ENCODE data around the gene RAP2A.

Gene RAP2A

GRCh38 chr13:97437729-97438128, 3.8 kb downstream of the RAP2A start:
- no peaks in the 10 kb centered on the region for H3K4me1 ChIP-seq (ENCODE audit: control insufficient read depth, insufficient read depth, low read length)
- no peaks in the 10 kb centered on the region for H3K36me3 ChIP-seq (ENCODE audit: control insufficient read depth, insufficient read depth, low read length)
- H3K27me3 ChIP-seq (ENCODE audit: control insufficient read depth, insufficient read depth, low read length) = no peaks in the 10 kb centered on the region
- H3K9me3 ChIP-seq (ENCODE audit: control insufficient read depth, low read length) = no peaks in the 10 kb centered on the region
- H3K9ac ChIP-seq (ENCODE audit: low read length) = no peak overlapping the region
- no peak overlapping the region for H3K4me3 ChIP-seq (ENCODE audit: low read length)

GRCh38 chr13:97438856-97439595, 5.1 kb downstream of the RAP2A start:
- Histone ChIP-seq H3K4me1 (ENCODE audit: control insufficient read depth, insufficient read depth, low read length) (no peaks in the 10 kb centered on the region), H3K9me3 (ENCODE audit: control insufficient read depth, low read length) (no peaks in the 10 kb centered on the region), H3K9ac (ENCODE audit: low read length) (no peak overlapping the region), H3K4me3 (ENCODE audit: low read length) (no peak overlapping the region), H3K36me3 (ENCODE audit: control insufficient read depth, insufficient read depth, low read length) (no peaks in the 10 kb centered on the region), H3K27me3 (ENCODE audit: control insufficient read depth, insufficient read depth, low read length) (no peaks in the 10 kb centered on the region)

GRCh38 chr13:97440598-97441170, 6.7 kb downstream of the RAP2A start:
- no peaks in the 10 kb centered on the region for H3K27me3 ChIP-seq (ENCODE audit: control insufficient read depth, insufficient read depth, low read length)
- no peak overlapping the region for H3K9ac ChIP-seq (ENCODE audit: low read length)
- no peak overlapping the region for H3K4me3 ChIP-seq (ENCODE audit: low read length)
- no peaks in the 10 kb centered on the region for H3K36me3 ChIP-seq (ENCODE audit: control insufficient read depth, insufficient read depth, low read length)
- no peaks in the 10 kb centered on the region for H3K9me3 ChIP-seq (ENCODE audit: control insufficient read depth, low read length)
- no peaks in the 10 kb centered on the region for H3K4me1 ChIP-seq (ENCODE audit: control insufficient read depth, insufficient read depth, low read length)

- no peaks in the 10 kb centered on the region for H3K27me3 ChIP-seq (ENCODE audit: control insufficient read depth, insufficient read depth, low read length)
- no peak overlapping the region for H3K4me3 ChIP-seq (ENCODE audit: low read length)
- no peaks in the 10 kb centered on the region for H3K4me1 ChIP-seq (ENCODE audit: control insufficient read depth, insufficient read depth, low read length)
- H3K9me3 ChIP-seq (ENCODE audit: control insufficient read depth, low read length) = no peaks in the 10 kb centered on the region
- no peak overlapping the region for H3K9ac ChIP-seq (ENCODE audit: low read length)
- H3K36me3 ChIP-seq (ENCODE audit: control insufficient read depth, insufficient read depth, low read length) = no peaks in the 10 kb centered on the region
Observed at GRCh38 chr13:97441368-97441767, 7.4 kb downstream of the RAP2A start.

GRCh38 chr13:97445522-97446187, 11.7 kb downstream of the RAP2A start:
- H3K27me3 ChIP-seq (ENCODE audit: control insufficient read depth, insufficient read depth, low read length) = no peaks in the 10 kb centered on the region
- H3K9ac ChIP-seq (ENCODE audit: low read length) = no peak overlapping the region
- H3K36me3 ChIP-seq (ENCODE audit: control insufficient read depth, insufficient read depth, low read length) = no peaks in the 10 kb centered on the region
- no peaks in the 10 kb centered on the region for H3K4me1 ChIP-seq (ENCODE audit: control insufficient read depth, insufficient read depth, low read length)
- H3K9me3 ChIP-seq (ENCODE audit: control insufficient read depth, low read length) = no peaks in the 10 kb centered on the region
- H3K4me3 ChIP-seq (ENCODE audit: low read length) = no peak overlapping the region

GRCh38 chr13:97446448-97446847, 12.5 kb downstream of the RAP2A start:
- H3K9ac ChIP-seq (ENCODE audit: low read length) = no peak overlapping the region
- no peaks in the 10 kb centered on the region for H3K36me3 ChIP-seq (ENCODE audit: control insufficient read depth, insufficient read depth, low read length)
- no peaks in the 10 kb centered on the region for H3K4me1 ChIP-seq (ENCODE audit: control insufficient read depth, insufficient read depth, low read length)
- no peaks in the 10 kb centered on the region for H3K9me3 ChIP-seq (ENCODE audit: control insufficient read depth, low read length)
- H3K4me3 ChIP-seq (ENCODE audit: low read length) = no peak overlapping the region
- H3K27me3 ChIP-seq (ENCODE audit: control insufficient read depth, insufficient read depth, low read length) = no peaks in the 10 kb centered on the region

- Histone ChIP-seq H3K27me3 (ENCODE audit: control insufficient read depth, insufficient read depth, low read length) (no peaks in the 10 kb centered on the region), H3K9ac (ENCODE audit: low read length) (no peak overlapping the region), H3K36me3 (ENCODE audit: control insufficient read depth, insufficient read depth, low read length) (no peaks in the 10 kb centered on the region), H3K9me3 (ENCODE audit: control insufficient read depth, low read length) (no peaks in the 10 kb centered on the region), H3K4me1 (ENCODE audit: control insufficient read depth, insufficient read depth, low read length) (no peaks in the 10 kb centered on the region), H3K4me3 (ENCODE audit: low read length) (no peak overlapping the region)
Observed at GRCh38 chr13:97448503-97449251, 14.7 kb downstream of the RAP2A start.

GRCh38 chr13:97454699-97455098, 20.7 kb downstream of the RAP2A start:
- Histone ChIP-seq H3K36me3 (ENCODE audit: control insufficient read depth, insufficient read depth, low read length) (no peaks in the 10 kb centered on the region), H3K4me3 (ENCODE audit: low read length) (no peak overlapping the region), H3K9me3 (ENCODE audit: control insufficient read depth, low read length) (no peaks in the 10 kb centered on the region), H3K27me3 (ENCODE audit: control insufficient read depth, insufficient read depth, low read length) (no peaks in the 10 kb centered on the region), H3K4me1 (ENCODE audit: control insufficient read depth, insufficient read depth, low read length) (no peaks in the 10 kb centered on the region), H3K9ac (ENCODE audit: low read length) (no peak overlapping the region)

GRCh38 chr13:97456047-97456446, 22.1 kb downstream of the RAP2A start:
- H3K4me3 ChIP-seq (ENCODE audit: low read length) = no peak overlapping the region
- H3K9ac ChIP-seq (ENCODE audit: low read length) = no peak overlapping the region
- no peaks in the 10 kb centered on the region for H3K9me3 ChIP-seq (ENCODE audit: control insufficient read depth, low read length)
- H3K4me1 ChIP-seq (ENCODE audit: control insufficient read depth, insufficient read depth, low read length) = no peaks in the 10 kb centered on the region
- no peaks in the 10 kb centered on the region for H3K27me3 ChIP-seq (ENCODE audit: control insufficient read depth, insufficient read depth, low read length)
- H3K36me3 ChIP-seq (ENCODE audit: control insufficient read depth, insufficient read depth, low read length) = no peaks in the 10 kb centered on the region

GRCh38 chr13:97459215-97459777, 25.3 kb downstream of the RAP2A start:
- Histone ChIP-seq H3K4me1 (ENCODE audit: control insufficient read depth, insufficient read depth, low read length) (no peaks in the 10 kb centered on the region), H3K9ac (ENCODE audit: low read length) (no peak overlapping the region), H3K4me3 (ENCODE audit: low read length) (no peak overlapping the region), H3K36me3 (ENCODE audit: control insufficient read depth, insufficient read depth, low read length) (no peaks in the 10 kb centered on the region), H3K9me3 (ENCODE audit: control insufficient read depth, low read length) (no peaks in the 10 kb centered on the region), H3K27me3 (ENCODE audit: control insufficient read depth, insufficient read depth, low read length) (no peaks in the 10 kb centered on the region)

- Histone ChIP-seq H3K9me3 (ENCODE audit: control insufficient read depth, low read length) (no peaks in the 10 kb centered on the region), H3K36me3 (ENCODE audit: control insufficient read depth, insufficient read depth, low read length) (no peaks in the 10 kb centered on the region), H3K4me3 (ENCODE audit: low read length) (no peak overlapping the region), H3K9ac (ENCODE audit: low read length) (no peak overlapping the region), H3K27me3 (ENCODE audit: control insufficient read depth, insufficient read depth, low read length) (no peaks in the 10 kb centered on the region), H3K4me1 (ENCODE audit: control insufficient read depth, insufficient read depth, low read length) (no peaks in the 10 kb centered on the region)
Observed at GRCh38 chr13:97460004-97460775, 26.2 kb downstream of the RAP2A start.
